Measurements from ENCODE around the gene GPR12. TPM values are rescaled to one million over a fixed set of nuclear protein-coding genes. Genes with fewer than 3 reads are reported as not detected.

GPR12 gene
- total and polyA plus RNA-seq, 3 experiments from 2014 or later = not detected

- Mint-ChIP-seq H3K4me3 (peak overlapping the region; percentile 53 to 75 (median 63)), H3K4me1 (peaks cover 17 to 28% (median 17%) of the 10 kb centered on the region in 3 donors), H3K36me3 (no peaks in the 10 kb centered on the region), H3K27ac (peak overlapping the region in 1 of 8 donors; percentile 21), H3K27me3 (peaks cover 41 to 75% of the 10 kb centered on the region in 2 donors), H3K9me3 (peaks cover 0 to 2% (median 0%) of the 10 kb centered on the region in 5 donors)
- ChIA-PET CTCF (no interaction called here), POLR2A (no interaction called here)
- no peaks in the 10 kb centered on the region for H3K9me3 ChIP-seq (ENCODE audit: low read length)
- H3K4me1 ChIP-seq (ENCODE audit: insufficient read depth, low read length) = peaks cover 4% of the 10 kb centered on the region
- no peak overlapping the region for H3K27ac ChIP-seq (ENCODE audit: low read depth, low read length)
- no peaks in the 10 kb centered on the region for H3K36me3 ChIP-seq (ENCODE audit: insufficient read depth, low read length)
- H3K27me3 ChIP-seq (ENCODE audit: insufficient read depth, low read length, poor library complexity, severe bottlenecking) = peaks cover 15% of the 10 kb centered on the region
- no peak for DNase-seq
- H3K4me3 ChIP-seq (ENCODE audit: low read length) = no peak overlapping the region
These were observed 1.2 kb downstream of the GPR12 start for GRCh38 chr13:26759249-26759906.

- ChIA-PET POLR2A (no interaction called here), CTCF (no interaction called here)
- Histone ChIP-seq H3K4me1 (ENCODE audit: insufficient read depth, low read length) (peaks cover 4% of the 10 kb centered on the region), H3K27me3 (ENCODE audit: insufficient read depth, low read length, poor library complexity, severe bottlenecking) (peaks cover 15% of the 10 kb centered on the region), H3K27ac (ENCODE audit: low read depth, low read length) (no peak overlapping the region), H3K36me3 (ENCODE audit: insufficient read depth, low read length) (no peaks in the 10 kb centered on the region), H3K9me3 (ENCODE audit: low read length) (no peaks in the 10 kb centered on the region), H3K4me3 (ENCODE audit: low read length) (no peak overlapping the region)
- peak overlapping the region in 6 of 7 donors; percentile 7 to 70 (median 54) for H3K4me3 Mint-ChIP-seq
- H3K4me1 Mint-ChIP-seq = peaks cover 17 to 28% (median 17%) of the 10 kb centered on the region in 3 donors
- H3K9me3 Mint-ChIP-seq = peaks cover 0 to 2% (median 0%) of the 10 kb centered on the region in 5 donors
- DNase-seq = no peak
- H3K27ac Mint-ChIP-seq = peak overlapping the region in 1 of 8 donors; percentile 26
- H3K27me3 Mint-ChIP-seq = peaks cover 39 to 68% of the 10 kb centered on the region in 2 donors
- no peaks in the 10 kb centered on the region for H3K36me3 Mint-ChIP-seq
These were observed 2.0 kb downstream of the GPR12 start for GRCh38 chr13:26758496-26759157.

GRCh38 chr13:26756961-26757360 is 3.6 kb downstream of the GPR12 start:
- Mint-ChIP-seq H3K9me3 (peaks cover 0 to 2% (median 0%) of the 10 kb centered on the region in 5 donors), H3K4me1 (peaks cover 17 to 28% (median 17%) of the 10 kb centered on the region in 3 donors), H3K27ac (no peak overlapping the region), H3K4me3 (no peak overlapping the region), H3K36me3 (no peaks in the 10 kb centered on the region), H3K27me3 (peaks cover 32 to 54% of the 10 kb centered on the region in 2 donors)
- DNase-seq = no peak
- no peaks in the 10 kb centered on the region for H3K36me3 ChIP-seq (ENCODE audit: insufficient read depth, low read length)
- POLR2A ChIA-PET = no interaction called here
- H3K4me3 ChIP-seq (ENCODE audit: low read length) = no peak overlapping the region
- no peak overlapping the region for H3K27ac ChIP-seq (ENCODE audit: low read depth, low read length)
- CTCF ChIA-PET = no interaction called here
- H3K9me3 ChIP-seq (ENCODE audit: low read length) = no peaks in the 10 kb centered on the region
- H3K27me3 ChIP-seq (ENCODE audit: insufficient read depth, low read length, poor library complexity, severe bottlenecking) = peaks cover 15% of the 10 kb centered on the region
- H3K4me1 ChIP-seq (ENCODE audit: insufficient read depth, low read length) = peaks cover 4% of the 10 kb centered on the region

GRCh38 chr13:26752671-26753070 is 7.9 kb downstream of the GPR12 start:
- DNase-seq = no peak
- ChIA-PET CTCF (no interaction called here), POLR2A (no interaction called here)
- no peak overlapping the region for H3K4me3 Mint-ChIP-seq
- no peak overlapping the region for H3K27ac ChIP-seq (ENCODE audit: low read depth, low read length)
- no peaks in the 10 kb centered on the region for H3K9me3 ChIP-seq (ENCODE audit: low read length)
- no peaks in the 10 kb centered on the region for H3K9me3 Mint-ChIP-seq
- H3K27me3 ChIP-seq (ENCODE audit: insufficient read depth, low read length, poor library complexity, severe bottlenecking) = no peaks in the 10 kb centered on the region
- no peak overlapping the region for H3K4me3 ChIP-seq (ENCODE audit: low read length)
- no peaks in the 10 kb centered on the region for H3K36me3 Mint-ChIP-seq
- no peak overlapping the region for H3K27ac Mint-ChIP-seq
- peaks cover 0 to 8% (median 4%) of the 10 kb centered on the region in 3 donors for H3K4me1 Mint-ChIP-seq
- H3K4me1 ChIP-seq (ENCODE audit: insufficient read depth, low read length) = no peaks in the 10 kb centered on the region
- peaks cover 14 to 31% of the 10 kb centered on the region in 2 donors for H3K27me3 Mint-ChIP-seq
- H3K36me3 ChIP-seq (ENCODE audit: insufficient read depth, low read length) = no peaks in the 10 kb centered on the region

- Mint-ChIP-seq H3K36me3 (no peaks in the 10 kb centered on the region), H3K4me1 (peaks cover 0 to 8% (median 4%) of the 10 kb centered on the region in 3 donors), H3K27me3 (peaks cover 11 to 34% of the 10 kb centered on the region in 2 donors), H3K9me3 (no peaks in the 10 kb centered on the region), H3K4me3 (no peak overlapping the region), H3K27ac (no peak overlapping the region)
- H3K9me3 ChIP-seq (ENCODE audit: low read length) = no peaks in the 10 kb centered on the region
- POLR2A ChIA-PET = no interaction called here
- no peak overlapping the region for H3K27ac ChIP-seq (ENCODE audit: low read depth, low read length)
- H3K27me3 ChIP-seq (ENCODE audit: insufficient read depth, low read length, poor library complexity, severe bottlenecking) = no peaks in the 10 kb centered on the region
- H3K4me3 ChIP-seq (ENCODE audit: low read length) = no peak overlapping the region
- CTCF ChIA-PET = interaction anchor here (1.7 kb wide), 1 partner anchor 17 kb away, joined by 5 read pairs; no protein-coding TSS in a partner anchor
- no peaks in the 10 kb centered on the region for H3K36me3 ChIP-seq (ENCODE audit: insufficient read depth, low read length)
- DNase-seq = no peak
- no peaks in the 10 kb centered on the region for H3K4me1 ChIP-seq (ENCODE audit: insufficient read depth, low read length)
These were observed 10.7 kb downstream of the GPR12 start for GRCh38 chr13:26749905-26750304.

GRCh38 chr13:26749285-26749684 is 11.3 kb downstream of the GPR12 start:
- H3K27ac ChIP-seq (ENCODE audit: low read depth, low read length) = no peak overlapping the region
- POLR2A ChIA-PET = no interaction called here
- H3K4me1 ChIP-seq (ENCODE audit: insufficient read depth, low read length) = no peaks in the 10 kb centered on the region
- no peaks in the 10 kb centered on the region for H3K36me3 ChIP-seq (ENCODE audit: insufficient read depth, low read length)
- Mint-ChIP-seq H3K27ac (no peak overlapping the region), H3K9me3 (no peaks in the 10 kb centered on the region), H3K4me3 (no peak overlapping the region), H3K4me1 (peaks cover 0 to 8% (median 4%) of the 10 kb centered on the region in 3 donors), H3K36me3 (no peaks in the 10 kb centered on the region), H3K27me3 (peaks cover 14 to 40% of the 10 kb centered on the region in 2 donors)
- H3K27me3 ChIP-seq (ENCODE audit: insufficient read depth, low read length, poor library complexity, severe bottlenecking) = no peaks in the 10 kb centered on the region
- CTCF ChIA-PET = no interaction called here
- no peak overlapping the region for H3K4me3 ChIP-seq (ENCODE audit: low read length)
- no peaks in the 10 kb centered on the region for H3K9me3 ChIP-seq (ENCODE audit: low read length)
- no peak for DNase-seq

- no peak for DNase-seq
- no peaks in the 10 kb centered on the region for H3K9me3 ChIP-seq (ENCODE audit: low read length)
- H3K27me3 ChIP-seq (ENCODE audit: insufficient read depth, low read length, poor library complexity, severe bottlenecking) = no peaks in the 10 kb centered on the region
- no peak overlapping the region for H3K4me3 ChIP-seq (ENCODE audit: low read length)
- H3K4me3 Mint-ChIP-seq = no peak overlapping the region
- peaks cover 16 to 56% of the 10 kb centered on the region in 2 donors for H3K27me3 Mint-ChIP-seq
- no peak overlapping the region for H3K27ac ChIP-seq (ENCODE audit: low read depth, low read length)
- H3K36me3 ChIP-seq (ENCODE audit: insufficient read depth, low read length) = no peaks in the 10 kb centered on the region
- H3K27ac Mint-ChIP-seq = no peak overlapping the region
- no peaks in the 10 kb centered on the region for H3K36me3 Mint-ChIP-seq
- CTCF ChIA-PET = no interaction called here
- H3K4me1 Mint-ChIP-seq = peaks cover 0 to 8% (median 4%) of the 10 kb centered on the region in 3 donors
- no peaks in the 10 kb centered on the region for H3K9me3 Mint-ChIP-seq
- H3K4me1 ChIP-seq (ENCODE audit: insufficient read depth, low read length) = no peaks in the 10 kb centered on the region
- POLR2A ChIA-PET = no interaction called here
These were observed 12.9 kb downstream of the GPR12 start for GRCh38 chr13:26747706-26748105.

- Histone ChIP-seq H3K27me3 (ENCODE audit: insufficient read depth, low read length, poor library complexity, severe bottlenecking) (peaks cover 5% of the 10 kb centered on the region), H3K4me3 (ENCODE audit: low read length) (no peak overlapping the region), H3K36me3 (ENCODE audit: insufficient read depth, low read length) (no peaks in the 10 kb centered on the region), H3K4me1 (ENCODE audit: insufficient read depth, low read length) (no peaks in the 10 kb centered on the region), H3K9me3 (ENCODE audit: low read length) (no peaks in the 10 kb centered on the region), H3K27ac (ENCODE audit: low read depth, low read length) (no peak overlapping the region)
- peaks cover 6 to 11% (median 8%) of the 10 kb centered on the region in 5 donors for H3K9me3 Mint-ChIP-seq
- DNase-seq = no peak
- CTCF ChIA-PET = no interaction called here
- H3K27ac Mint-ChIP-seq = no peak overlapping the region
- no peak overlapping the region for H3K4me3 Mint-ChIP-seq
- POLR2A ChIA-PET = no interaction called here
- peaks cover 15 to 57% of the 10 kb centered on the region in 2 donors for H3K27me3 Mint-ChIP-seq
- peaks cover 0 to 10% (median 0%) of the 10 kb centered on the region in 3 donors for H3K36me3 Mint-ChIP-seq
- H3K4me1 Mint-ChIP-seq = no peaks in the 10 kb centered on the region
These were observed 16.6 kb downstream of the GPR12 start for GRCh38 chr13:26743971-26744370.

All from CD8-positive, alpha-beta memory T cell (primary cell).